Spinal cord (tissue), 10 donors: ENCODE measurements around the gene BDKRB2. TPM values are rescaled to one million over a fixed set of nuclear protein-coding genes. Genes with fewer than 3 reads are reported as not detected.

ENCODE experiments used
- DNase-seq, 6 donors: peaks; one replicate each; pipeline versions ENCODE4 v3.0.0 to v3.0.0-alpha.2; 2013 to 2015; ENCODE audit warnings: low spot score in 6 of 6, low read depth in 4 of 6
- H3K27ac ChIP-seq: one replicate; pipeline ENCODE4 v1.5.1; 2013; ENCODE audit warnings: low read depth, low read length, control low read depth
- H3K27me3 ChIP-seq: one replicate; pipeline ENCODE4 v1.6.1; 2013; ENCODE audit warnings: low read length; ENCODE audit not compliant: control insufficient read depth, insufficient read depth
- H3K36me3 ChIP-seq: one replicate; pipeline ENCODE4 v1.6.1; 2013; ENCODE audit warnings: low read length; ENCODE audit not compliant: control insufficient read depth, insufficient read depth
- H3K4me1 ChIP-seq: one replicate; pipeline ENCODE4 v1.6.1; 2013; ENCODE audit warnings: low read length; ENCODE audit not compliant: control insufficient read depth, insufficient read depth
- H3K4me3 ChIP-seq: one replicate; pipeline ENCODE4 v1.5.1; 2013; ENCODE audit warnings: low read depth, low read length, control low read depth
- H3K9me3 ChIP-seq: one replicate; pipeline ENCODE4 v1.6.1; 2013; ENCODE audit warnings: low read length; ENCODE audit not compliant: control insufficient read depth, insufficient read depth
- WGBS: methylation state at CpG from one replicate; pipeline ENCODE4 v1.1.5; 2013; ENCODE audit warnings: missing lambda C conversion rate; ENCODE audit not compliant: insufficient coverage; 5-methylcytosine and 5-hydroxymethylcytosine counted together
- polyA plus RNA-seq, 2 donors: library from polyadenylated mRNA; unstranded; fragments of 120-200 nt; gene quantifications; one replicate each; pipeline ENCODE4 v1.2.1, GENCODE V29; 2013; ENCODE audit not compliant: insufficient read length in 2 of 2
- total RNA-seq, 2 donors: library from RNA; depleted of rRNA in 1 of 2; stranded (reverse); fragments of 120-200 nt in 1 of 2; fragments of >200 nt in 1 of 2; gene quantifications; one replicate each; pipeline versions ENCODE4 v1.2.3 to v1.2.4, GENCODE V29; 2013 to 2014
- donor health status: healthy.

The BDKRB2 gene
- total and polyA plus RNA-seq, 4 donors, result 1.3 to 3.4 (median 2.1) TPM

DNA sequence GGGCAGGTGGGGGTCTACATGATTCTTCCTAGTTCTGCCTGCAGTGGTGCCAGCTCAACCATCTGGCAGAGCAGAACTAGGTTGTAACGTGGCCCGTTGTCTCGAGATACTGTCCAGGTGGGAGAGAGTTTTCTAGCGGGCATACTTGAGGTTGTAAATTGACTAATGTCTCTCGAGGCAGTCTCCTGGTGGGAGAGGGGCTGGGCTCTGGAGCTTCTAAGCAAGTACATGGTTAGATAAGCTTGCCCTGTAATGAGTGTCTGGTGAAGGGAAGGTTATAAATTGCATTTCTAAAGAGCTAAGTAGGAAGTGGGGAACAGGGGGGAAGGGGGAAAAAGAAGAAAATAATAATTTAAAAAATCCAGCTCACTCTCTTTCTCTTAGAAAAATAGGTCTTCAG is 69.5 kb downstream of the BDKRB2 start:
- Histone ChIP-seq H3K4me1 (peaks cover 11% of the 10 kb centered on the region), H3K27me3 (no peaks in the 10 kb centered on the region), H3K4me3 (no peak overlapping the region), H3K36me3 (no peaks in the 10 kb centered on the region), H3K27ac (no peak overlapping the region), H3K9me3 (no peaks in the 10 kb centered on the region)
- DNase-seq, result no peak
- WGBS, result 72% methylated on average over 5 of the region's 5 CpGs

DNA sequence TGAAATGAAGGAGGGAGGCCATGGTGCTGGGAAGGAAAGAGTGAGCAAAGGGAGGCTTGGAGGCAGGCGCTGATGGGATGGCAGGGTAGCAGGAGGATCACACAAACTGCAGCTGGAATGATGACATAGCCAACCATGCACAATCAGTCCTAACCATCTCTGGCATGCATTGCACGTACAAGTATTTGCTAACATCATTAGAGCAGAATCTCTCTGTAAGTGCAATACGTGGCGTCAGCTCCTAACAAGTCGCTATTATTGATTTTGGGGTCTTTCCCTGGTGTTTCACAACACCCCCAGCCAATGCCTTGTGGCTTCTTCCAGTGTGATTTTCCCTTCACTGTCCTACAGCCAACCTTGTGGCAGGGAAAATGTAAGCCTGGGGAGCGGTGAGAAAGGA is 69.9 kb downstream of the BDKRB2 start:
- 83% methylated on average over 4 of the region's 6 CpGs for WGBS
- H3K27ac ChIP-seq, result no peak overlapping the region

DNA sequence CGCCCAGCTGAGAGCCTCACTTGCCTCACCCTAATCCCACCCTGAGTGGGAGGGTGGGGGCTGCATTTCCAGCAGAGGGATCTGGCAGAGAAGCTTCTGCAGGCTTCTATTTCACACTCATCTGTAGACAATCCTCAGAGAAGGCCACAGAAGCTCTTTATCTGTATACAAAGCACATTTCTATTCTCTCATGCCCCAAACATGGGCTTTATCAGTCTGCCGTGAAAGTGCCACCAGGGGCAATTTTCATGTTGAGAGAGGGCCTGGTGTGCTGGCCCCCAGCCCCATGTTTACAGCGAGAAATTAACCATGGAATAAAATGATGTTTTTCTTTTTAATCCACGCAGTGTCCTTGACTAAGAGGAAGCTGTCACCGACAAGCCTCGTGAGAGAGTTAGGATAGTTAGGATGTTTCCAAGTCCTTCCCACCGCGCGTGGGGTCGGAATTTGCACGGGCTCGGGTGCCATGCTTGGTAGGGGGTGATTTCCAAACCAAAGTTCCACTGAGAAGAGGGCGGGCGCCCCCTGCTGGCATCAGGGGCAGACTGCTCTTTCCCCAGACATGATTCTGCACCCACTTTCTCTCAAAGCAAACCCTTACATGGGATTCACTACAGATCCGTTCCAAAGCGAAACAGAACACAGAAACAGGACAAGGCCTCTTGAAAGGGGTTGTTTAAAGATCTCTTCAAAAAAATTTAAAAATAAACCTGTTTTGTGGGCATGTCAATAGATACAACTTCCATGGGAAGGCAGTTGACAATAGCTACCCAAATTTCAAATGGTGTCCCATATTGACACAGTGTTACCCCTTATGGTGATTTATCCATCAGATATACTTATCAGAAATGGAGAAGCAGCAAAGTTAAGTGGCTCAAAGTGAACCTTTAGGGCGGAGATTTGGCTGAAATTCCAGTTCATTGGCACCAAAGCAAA is 70.8 kb downstream of the BDKRB2 start:
- Histone ChIP-seq H3K4me1 (peaks cover 8% of the 10 kb centered on the region), H3K9me3 (no peaks in the 10 kb centered on the region), H3K36me3 (peaks cover 3% of the 10 kb centered on the region), H3K27ac (no peak overlapping the region), H3K4me3 (no peak overlapping the region), H3K27me3 (no peaks in the 10 kb centered on the region)
- WGBS, result 17% methylated on average over 11 of the region's 17 CpGs
- peak; percentile 52 to 94 (median 70) for DNase-seq

More for the DNA sequence above, 69.9 kb downstream of the BDKRB2 start:
- Histone ChIP-seq H3K9me3 (no peaks in the 10 kb centered on the region), H3K4me1 (peaks cover 11% of the 10 kb centered on the region), H3K36me3 (peaks cover 3% of the 10 kb centered on the region), H3K27me3 (no peaks in the 10 kb centered on the region), H3K4me3 (no peak overlapping the region)
- DNase-seq, result peak in 1 of 6 donors; percentile 54

DNA sequence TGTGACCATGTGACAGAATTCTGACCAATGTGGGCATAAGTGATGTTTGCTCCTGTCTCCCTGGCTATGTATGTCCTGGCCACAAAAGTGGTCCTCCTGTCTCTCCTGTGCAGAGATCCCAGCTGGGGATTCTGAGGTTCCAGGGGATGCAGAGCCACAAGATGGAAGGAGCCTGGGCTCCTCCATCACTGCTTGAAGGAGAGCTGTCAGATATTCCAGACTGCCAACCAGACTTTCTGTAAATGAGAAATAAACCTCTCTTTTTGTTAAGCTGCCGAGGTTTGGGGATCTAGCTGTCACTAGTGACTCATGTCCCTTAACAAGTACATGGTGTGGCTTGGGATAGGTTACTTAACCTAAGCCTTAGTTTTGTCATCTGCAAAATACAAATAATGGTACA is 73.3 kb downstream of the BDKRB2 start:
- no peaks in the 10 kb centered on the region for H3K9me3 ChIP-seq
- no peak overlapping the region for H3K4me3 ChIP-seq
- DNase-seq, result no peak
- no CpG with 5 or more reads among the region's 1 CpG for WGBS
- H3K27me3 ChIP-seq, result no peaks in the 10 kb centered on the region
- H3K36me3 ChIP-seq, result peaks cover 3% of the 10 kb centered on the region
- no peak overlapping the region for H3K27ac ChIP-seq
- H3K4me1 ChIP-seq, result peaks cover 6% of the 10 kb centered on the region

DNA sequence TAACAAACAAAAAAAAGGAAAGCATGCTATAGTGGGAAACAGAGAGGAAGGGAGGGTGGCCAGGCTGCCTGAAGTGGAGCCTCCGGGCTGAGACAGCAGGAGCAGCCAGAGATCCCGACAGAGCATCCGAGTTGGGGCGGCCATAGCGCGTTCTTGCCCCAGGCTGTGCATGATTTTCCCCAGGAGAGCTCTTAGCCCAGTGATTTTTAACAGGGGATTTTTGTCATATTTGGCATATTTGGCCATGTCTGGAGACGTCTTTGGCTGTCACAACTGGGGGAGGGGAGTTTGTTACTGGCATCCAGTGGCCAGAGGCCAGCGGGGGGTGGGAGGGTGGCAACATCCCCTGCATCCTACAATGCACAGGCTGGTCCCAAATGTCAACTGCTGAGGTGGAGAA is 74.9 kb downstream of the BDKRB2 start:
- H3K4me3 ChIP-seq, result no peak overlapping the region
- no peak overlapping the region for H3K27ac ChIP-seq
- no peaks in the 10 kb centered on the region for H3K9me3 ChIP-seq
- 83% methylated on average over 7 of the region's 8 CpGs for WGBS
- no peak for DNase-seq
- no peaks in the 10 kb centered on the region for H3K27me3 ChIP-seq
- H3K4me1 ChIP-seq, result peaks cover 6% of the 10 kb centered on the region
- H3K36me3 ChIP-seq, result peaks cover 11% of the 10 kb centered on the region

DNA sequence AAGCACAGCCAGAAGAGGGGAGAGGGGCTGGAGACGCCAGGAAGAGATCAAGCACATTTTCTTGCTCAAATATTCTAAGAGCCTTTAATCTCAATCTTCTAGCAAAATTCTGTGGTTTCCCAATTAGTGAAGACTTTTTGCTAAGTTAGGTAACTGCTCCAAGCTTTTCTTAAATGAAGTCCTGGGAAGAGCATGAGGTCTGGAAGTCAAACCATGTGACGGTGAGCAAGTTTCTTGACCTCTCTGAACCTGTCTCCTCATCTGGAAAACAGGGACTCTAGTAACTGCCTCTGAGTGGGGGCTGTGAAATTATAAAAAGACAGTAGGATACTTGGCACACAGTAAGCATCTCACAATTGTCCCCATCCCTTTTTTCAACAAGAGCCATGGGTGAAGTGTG is 75.5 kb downstream of the BDKRB2 start:
- 100% methylated on average over 1 of the region's 2 CpGs for WGBS

DNA sequence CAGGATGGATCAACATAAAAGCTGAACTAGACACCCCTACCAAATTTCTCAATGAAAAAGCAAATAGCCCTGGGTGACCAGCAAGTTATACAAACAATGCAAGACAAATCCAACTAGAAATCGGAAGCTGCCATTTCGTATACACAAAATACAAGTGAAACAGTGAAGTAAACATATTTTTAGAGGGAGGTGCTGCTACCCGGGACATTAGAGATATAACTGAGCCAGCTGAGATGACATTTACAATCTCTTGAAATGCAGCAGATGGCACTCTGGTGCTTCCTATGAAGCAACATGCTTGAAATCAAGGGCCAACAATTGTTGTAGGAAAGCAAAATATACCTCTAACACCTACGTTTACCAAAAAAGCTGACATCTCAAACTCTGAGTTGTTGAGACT is 76.8 kb downstream of the BDKRB2 start:
- no peak overlapping the region for H3K4me3 ChIP-seq
- peaks cover 15% of the 10 kb centered on the region for H3K36me3 ChIP-seq
- 62% methylated on average over 2 of the region's 4 CpGs for WGBS
- no peaks in the 10 kb centered on the region for H3K4me1 ChIP-seq
- no peaks in the 10 kb centered on the region for H3K9me3 ChIP-seq
- no peaks in the 10 kb centered on the region for H3K27me3 ChIP-seq
- H3K27ac ChIP-seq, result no peak overlapping the region
- peak in 1 of 6 donors; percentile 61 for DNase-seq

More for the DNA sequence above, 75.5 kb downstream of the BDKRB2 start:
- H3K27me3 ChIP-seq, result no peaks in the 10 kb centered on the region
- no peaks in the 10 kb centered on the region for H3K9me3 ChIP-seq
- no peak overlapping the region for H3K27ac ChIP-seq
- peaks cover 11% of the 10 kb centered on the region for H3K36me3 ChIP-seq
- no peak overlapping the region for H3K4me3 ChIP-seq
- peaks cover 4% of the 10 kb centered on the region for H3K4me1 ChIP-seq
- no peak for DNase-seq

DNA sequence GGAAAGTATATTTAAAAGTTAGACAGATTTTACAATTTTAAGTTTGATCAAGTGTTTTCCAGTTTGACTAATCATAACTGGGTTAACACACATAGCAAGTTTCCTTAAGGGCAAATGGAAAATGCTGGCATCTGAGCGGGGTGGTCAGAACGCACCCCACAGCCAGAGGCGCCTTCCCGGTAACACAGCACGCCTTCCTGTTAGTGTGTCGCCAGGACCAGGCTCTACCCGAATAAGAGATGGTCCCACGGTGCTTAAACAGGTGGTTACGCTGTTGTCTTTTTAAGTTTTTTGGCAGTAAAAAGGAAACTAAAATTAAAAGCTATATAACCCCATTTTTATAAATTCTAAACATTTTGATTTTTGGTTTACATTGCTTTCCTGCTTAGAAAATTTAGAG is 79.4 kb downstream of the BDKRB2 start:
- DNase-seq, result no peak
- H3K9me3 ChIP-seq, result no peaks in the 10 kb centered on the region
- WGBS, result 100% methylated on average over 5 of the region's 9 CpGs
- H3K27ac ChIP-seq, result no peak overlapping the region
- no peaks in the 10 kb centered on the region for H3K4me1 ChIP-seq
- no peaks in the 10 kb centered on the region for H3K27me3 ChIP-seq
- H3K4me3 ChIP-seq, result no peak overlapping the region
- H3K36me3 ChIP-seq, result peaks cover 21% of the 10 kb centered on the region

DNA sequence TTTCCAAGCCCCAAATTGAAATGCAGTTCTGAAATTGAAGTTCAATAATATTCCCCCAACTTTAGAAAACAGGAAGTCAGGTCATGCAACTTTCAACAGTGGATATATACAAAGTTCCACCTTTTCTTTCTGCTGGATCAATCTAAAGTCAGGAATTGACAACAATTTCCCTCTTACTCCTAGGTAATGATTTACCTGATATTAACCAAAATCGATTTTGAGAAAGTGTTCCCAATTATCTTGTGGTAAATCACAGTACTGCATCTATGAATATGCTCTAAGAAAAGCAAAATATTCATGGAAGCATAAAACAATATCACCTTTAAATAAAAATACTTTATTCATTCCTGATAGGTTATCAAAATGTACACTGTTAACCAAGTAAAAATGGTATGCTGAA is 79.8 kb downstream of the BDKRB2 start:
- Histone ChIP-seq H3K4me1 (no peaks in the 10 kb centered on the region), H3K27me3 (no peaks in the 10 kb centered on the region), H3K36me3 (peaks cover 20% of the 10 kb centered on the region), H3K4me3 (no peak overlapping the region), H3K9me3 (no peaks in the 10 kb centered on the region), H3K27ac (no peak overlapping the region)
- no peak for DNase-seq
- WGBS, result no CpG with 5 or more reads among the region's 1 CpG

DNA sequence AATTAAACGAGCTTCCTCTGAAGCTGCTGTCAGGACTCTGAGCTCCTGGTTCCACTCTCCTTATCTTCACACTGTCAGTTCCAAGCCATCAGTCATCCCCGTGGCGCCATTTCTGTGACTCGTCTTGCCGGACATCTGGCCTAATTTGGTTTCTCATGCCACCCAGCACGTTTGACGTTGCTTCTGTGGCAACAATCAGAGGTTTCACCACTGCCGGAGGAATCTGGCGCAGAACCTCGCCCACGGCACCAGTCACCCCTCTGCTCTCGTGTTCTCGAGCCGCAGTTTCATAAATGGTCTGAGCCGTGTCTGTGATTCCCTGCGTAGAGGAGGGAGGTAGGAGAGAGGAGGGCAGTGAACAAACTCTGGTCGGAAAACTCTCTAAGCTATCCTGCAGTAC is 81.0 kb downstream of the BDKRB2 start:
- peaks cover 21% of the 10 kb centered on the region for H3K36me3 ChIP-seq
- no peaks in the 10 kb centered on the region for H3K9me3 ChIP-seq
- no peak overlapping the region for H3K27ac ChIP-seq
- no peaks in the 10 kb centered on the region for H3K27me3 ChIP-seq
- DNase-seq, result no peak
- H3K4me1 ChIP-seq, result no peaks in the 10 kb centered on the region
- H3K4me3 ChIP-seq, result no peak overlapping the region
- 68% methylated on average over 12 of the region's 17 CpGs for WGBS
